HFFc6 (cell line): ENCODE measurements around the gene USP24. TPM values are rescaled to one million over a fixed set of nuclear protein-coding genes. Genes with fewer than 3 reads are reported as not detected.

Experiments used
- DNase-seq: peaks from one replicate; pipeline ENCODE4 v3.0.0-alpha.2; 2018
- H3K27ac Mint-ChIP-seq: 2 replicates; pipeline ENCODE4 v1.8.0; 2020; ENCODE audit warnings: mild to moderate bottlenecking, mixed read lengths
- H3K27me3 Mint-ChIP-seq: 2 replicates; pipeline ENCODE4 v1.8.0; 2021; ENCODE audit warnings: mild to moderate bottlenecking, moderate library complexity, mixed read lengths; ENCODE audit not compliant: insufficient read depth
- H3K36me3 Mint-ChIP-seq: 2 replicates; pipeline ENCODE4 v1.8.0; 2021; ENCODE audit warnings: low read depth, mixed read lengths
- H3K4me1 Mint-ChIP-seq: 2 replicates; pipeline ENCODE4 v1.8.0; 2020; ENCODE audit warnings: low read depth, mixed read lengths
- H3K4me3 Mint-ChIP-seq: 2 replicates; pipeline ENCODE4 v1.8.0; 2020; ENCODE audit warnings: mild to moderate bottlenecking, moderate library complexity, mixed read lengths
- H3K9me3 Mint-ChIP-seq: 2 replicates; pipeline ENCODE4 v1.8.0; 2020; ENCODE audit warnings: mild to moderate bottlenecking, mixed read lengths
- CTCF ChIP-seq: fragments of 200-600 bp; sonication (generic); IDR thresholded peaks from 2 replicates; pipeline ENCODE4 v1.5.0; 2021; ENCODE audit warnings: antibody characterized with exemption, mild to moderate bottlenecking
- total RNA-seq, 6 experiments: library from RNA; stranded (reverse); fragmentation: NEBNext Ultra II Directional; extraction: Animal tissue kit (Norgen Biotek cat#: 25700); gene quantifications; 2 replicates in 1 of 6; 3 replicates in 5 of 6; pipeline ENCODE4 v1.2.3, GENCODE V29; 2021

The USP24 gene
- total RNA-seq, 6 experiments from 2014 or later, result 22.5 to 27.8 (median 25.0) TPM

GRCh38 chr1:55060133-55060999, 154.8 kb downstream of the USP24 start:
- peaks cover 16% of the 10 kb centered on the region for H3K4me1 Mint-ChIP-seq
- TF ChIP-seq CTCF, result no peak
- peaks cover 27% of the 10 kb centered on the region for H3K27me3 Mint-ChIP-seq
- no peak overlapping the region; the same call in 1 of the 2 replicates for H3K27ac Mint-ChIP-seq
- no peaks in the 10 kb centered on the region for H3K9me3 Mint-ChIP-seq
- no peak for DNase-seq
- no peaks in the 10 kb centered on the region for H3K36me3 Mint-ChIP-seq
- H3K4me3 Mint-ChIP-seq, result no peak overlapping the region

GRCh38 chr1:55059302-55060132, 155.6 kb downstream of the USP24 start:
- Mint-ChIP-seq H3K27me3 (peaks cover 35% of the 10 kb centered on the region), H3K4me3 (no peak overlapping the region), H3K9me3 (no peaks in the 10 kb centered on the region), H3K27ac (no peak overlapping the region), H3K36me3 (no peaks in the 10 kb centered on the region), H3K4me1 (peaks cover 7% of the 10 kb centered on the region)
- no peak for DNase-seq
- TF ChIP-seq CTCF, result no peak

- H3K27me3 Mint-ChIP-seq, result peaks cover 34% of the 10 kb centered on the region
- no peak overlapping the region for H3K4me3 Mint-ChIP-seq
- H3K27ac Mint-ChIP-seq, result no peak overlapping the region
- DNase-seq, result no peak
- TF ChIP-seq CTCF, result no peak
- no peaks in the 10 kb centered on the region for H3K9me3 Mint-ChIP-seq
- no peaks in the 10 kb centered on the region for H3K36me3 Mint-ChIP-seq
- no peaks in the 10 kb centered on the region for H3K4me1 Mint-ChIP-seq
Measured at GRCh38 chr1:55057956-55058298, 157.2 kb downstream of the USP24 start.

GRCh38 chr1:55057270-55057955, 157.8 kb downstream of the USP24 start:
- no peak for DNase-seq
- Mint-ChIP-seq H3K27ac (no peak overlapping the region), H3K9me3 (no peaks in the 10 kb centered on the region), H3K36me3 (no peaks in the 10 kb centered on the region), H3K4me3 (no peak overlapping the region), H3K4me1 (no peaks in the 10 kb centered on the region), H3K27me3 (peaks cover 34% of the 10 kb centered on the region)
- TF ChIP-seq CTCF, result no peak

GRCh38 chr1:55056632-55056992, 158.6 kb downstream of the USP24 start:
- Mint-ChIP-seq H3K36me3 (no peaks in the 10 kb centered on the region), H3K27ac (no peak overlapping the region), H3K9me3 (no peaks in the 10 kb centered on the region), H3K4me1 (no peaks in the 10 kb centered on the region), H3K4me3 (no peak overlapping the region), H3K27me3 (peaks cover 38% of the 10 kb centered on the region)
- TF ChIP-seq CTCF, result no peak
- DNase-seq, result no peak
